ENCODE data around the gene MRPL19.
"Not testable (repeated sequence)": the region's sequence is repeated elsewhere in the genome, so short reads cannot be mapped to it uniquely, and the experiment has no call there.

MRPL19 gene

DNA sequence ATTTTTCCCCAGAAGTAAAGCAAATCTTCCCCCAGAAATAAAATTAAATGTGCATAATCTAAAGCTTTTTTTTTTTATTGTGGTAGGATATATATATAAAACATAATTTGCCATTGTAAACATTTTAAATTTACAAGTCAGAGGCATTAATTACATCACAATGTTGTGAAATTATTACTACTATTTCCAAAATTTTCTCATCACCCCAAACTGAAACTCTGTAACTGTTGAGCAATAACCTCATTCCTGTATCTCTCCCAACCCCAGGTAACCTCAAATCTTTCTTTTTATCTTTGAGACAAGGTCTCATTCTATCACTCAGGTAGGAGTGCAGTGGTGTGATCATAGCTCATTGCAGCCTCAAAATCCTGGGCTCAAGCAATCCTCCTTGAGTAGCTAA, 11.2 kb downstream of the MRPL19 start:
- H3K27me3 Mint-ChIP-seq: no peaks in the 10 kb centered on the region
- H3K4me1 Mint-ChIP-seq: peaks cover 2 to 20% of the 10 kb centered on the region in 2 donors

DNA sequence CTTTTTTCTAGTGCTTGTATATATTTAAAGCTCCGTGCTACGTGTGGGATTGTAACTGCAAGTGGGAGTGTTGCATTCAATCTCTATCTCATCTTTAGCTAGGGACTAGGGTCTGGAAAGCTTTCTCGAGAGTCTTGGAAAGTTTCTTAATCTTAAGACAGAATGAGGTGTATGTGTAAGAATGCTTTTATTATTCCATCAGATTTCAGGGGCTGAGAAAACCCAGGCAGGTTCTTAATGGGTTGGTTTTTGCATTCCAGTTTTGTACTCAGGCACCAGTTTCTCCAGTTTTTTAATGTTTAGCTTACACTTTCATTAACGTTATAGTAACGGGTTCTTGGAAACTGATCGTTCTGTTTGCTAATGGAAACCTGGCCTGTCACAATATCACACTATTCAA, 20.3 kb downstream of the MRPL19 start:
- no peak overlapping the region for H3K4me3 Mint-ChIP-seq
- H3K9me3 Mint-ChIP-seq: no peaks in the 10 kb centered on the region
- H3K36me3 Mint-ChIP-seq: peaks cover 17 to 31% of the 10 kb centered on the region in 2 donors
- no peak for ATAC-seq (replicated peaks)
- no peak for DNase-seq
- H3K27ac Mint-ChIP-seq: no peak overlapping the region
- no peaks in the 10 kb centered on the region for H3K4me1 Mint-ChIP-seq
- H3K27me3 Mint-ChIP-seq: no peaks in the 10 kb centered on the region

More for the DNA sequence above, 11.2 kb downstream of the MRPL19 start:
- Mint-ChIP-seq H3K4me3 (no peak overlapping the region), H3K9me3 (peaks cover 10 to 19% of the 10 kb centered on the region in 2 donors), H3K27ac (no peak overlapping the region), H3K36me3 (peaks cover 58 to 80% of the 10 kb centered on the region in 2 donors)
- DNase-seq: no peak
- no peak for ATAC-seq (replicated peaks)

DNA sequence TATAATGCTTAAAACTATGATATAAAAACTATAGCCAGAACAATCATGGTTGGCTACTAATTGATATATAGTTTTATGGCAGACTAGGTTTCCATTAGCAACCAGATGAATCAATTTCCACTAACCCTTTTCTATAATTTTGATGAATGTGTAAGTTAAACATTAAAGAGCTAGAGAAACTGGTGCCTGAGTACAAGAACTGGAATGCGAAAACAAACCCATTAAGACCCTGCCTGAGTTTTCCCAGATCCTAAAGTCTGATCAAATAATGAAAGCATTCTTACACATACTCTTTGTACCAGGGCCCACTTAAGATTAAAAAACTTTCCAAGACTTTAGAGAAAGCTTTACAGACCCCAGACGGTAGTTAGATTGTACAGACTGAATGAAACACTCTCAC, 21.3 kb downstream of the MRPL19 start:
- Mint-ChIP-seq H3K4me3 (no peak overlapping the region), H3K9me3 (no peaks in the 10 kb centered on the region), H3K36me3 (peaks cover 17 to 36% of the 10 kb centered on the region in 2 donors), H3K27ac (no peak overlapping the region), H3K27me3 (no peaks in the 10 kb centered on the region), H3K4me1 (no peaks in the 10 kb centered on the region)
- DNase-seq (no peak), ATAC-seq (replicated peaks) (no peak)

DNA sequence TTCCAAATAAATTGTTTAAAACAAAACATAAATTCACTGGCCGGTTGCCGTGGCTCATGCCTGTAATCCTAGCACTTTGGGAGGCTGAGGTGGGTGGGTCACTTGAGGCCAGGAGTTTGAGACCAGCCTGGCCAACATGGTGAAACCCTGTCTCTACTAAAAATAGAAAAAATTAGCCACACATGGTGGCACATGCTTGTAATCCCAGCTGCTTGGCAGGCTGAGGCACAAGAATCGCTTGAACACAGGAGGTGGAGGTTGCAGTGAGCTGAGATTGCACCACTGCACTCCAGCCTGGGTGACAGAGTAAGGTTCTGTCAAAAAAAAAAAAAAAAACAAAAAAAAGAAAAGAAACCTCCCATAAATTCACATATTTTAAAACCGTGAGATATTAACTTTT, 28.8 kb downstream of the MRPL19 start:
- not testable (repeated sequence) for ATAC-seq (replicated peaks); H3K27me3 Mint-ChIP-seq; DNase-seq; H3K4me3 Mint-ChIP-seq; H3K27ac Mint-ChIP-seq; H3K9me3 Mint-ChIP-seq
- H3K4me1 Mint-ChIP-seq: peaks cover 9 to 12% of the 10 kb centered on the region in 2 donors
- peaks cover 31 to 39% of the 10 kb centered on the region in 2 donors for H3K36me3 Mint-ChIP-seq

DNA sequence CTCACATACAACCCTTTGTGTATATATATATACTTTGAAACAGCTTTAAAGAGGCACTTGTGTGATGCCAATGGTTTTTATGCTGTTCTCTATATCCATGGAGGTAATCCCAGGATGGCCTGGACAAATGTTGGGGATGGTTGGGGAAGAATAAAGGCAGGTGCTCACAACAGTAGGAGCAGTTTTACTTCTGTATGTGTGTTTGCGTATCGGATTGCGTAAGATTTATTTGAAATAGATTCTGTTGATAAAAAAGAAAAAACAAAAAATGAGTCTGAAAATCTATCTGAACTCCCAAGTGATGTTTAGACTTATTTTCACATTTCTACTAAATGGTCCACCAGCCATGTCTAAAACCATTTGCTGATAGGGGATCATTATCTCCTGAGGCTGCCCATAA, 29.3 kb downstream of the MRPL19 start:
- peaks cover 9 to 12% of the 10 kb centered on the region in 2 donors for H3K4me1 Mint-ChIP-seq
- H3K27me3 Mint-ChIP-seq: no peaks in the 10 kb centered on the region
- H3K4me3 Mint-ChIP-seq: no peak overlapping the region
- no peaks in the 10 kb centered on the region for H3K9me3 Mint-ChIP-seq
- no peak for ATAC-seq (replicated peaks)
- DNase-seq: no peak
- H3K36me3 Mint-ChIP-seq: peaks cover 27 to 39% of the 10 kb centered on the region in 2 donors
- H3K27ac Mint-ChIP-seq: no peak overlapping the region

DNA sequence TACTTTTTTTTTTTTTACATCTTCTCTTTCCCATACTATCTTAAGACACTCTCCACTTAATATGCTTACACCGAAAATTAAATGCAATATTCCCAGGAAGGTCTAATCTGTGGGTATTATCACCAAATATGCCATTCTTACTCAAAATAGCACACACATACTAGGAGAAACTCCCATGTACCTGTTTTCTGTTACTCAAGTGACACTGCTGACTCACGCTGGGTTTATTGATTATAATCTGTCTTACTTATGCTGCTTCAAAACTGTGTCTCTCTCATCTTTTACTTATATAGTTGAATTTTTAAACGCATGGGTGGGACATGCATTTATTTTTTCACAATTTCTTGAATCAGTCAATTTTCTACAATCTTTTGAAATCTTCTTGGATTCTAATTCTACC, 29.9 kb downstream of the MRPL19 start:
- peaks cover 9 to 12% of the 10 kb centered on the region in 2 donors for H3K4me1 Mint-ChIP-seq
- H3K36me3 Mint-ChIP-seq: peaks cover 22 to 37% of the 10 kb centered on the region in 2 donors
- no peak for DNase-seq
- ATAC-seq (replicated peaks): no peak
- no peaks in the 10 kb centered on the region for H3K27me3 Mint-ChIP-seq
- no peak overlapping the region for H3K4me3 Mint-ChIP-seq
- H3K9me3 Mint-ChIP-seq: no peaks in the 10 kb centered on the region
- no peak overlapping the region for H3K27ac Mint-ChIP-seq

DNA sequence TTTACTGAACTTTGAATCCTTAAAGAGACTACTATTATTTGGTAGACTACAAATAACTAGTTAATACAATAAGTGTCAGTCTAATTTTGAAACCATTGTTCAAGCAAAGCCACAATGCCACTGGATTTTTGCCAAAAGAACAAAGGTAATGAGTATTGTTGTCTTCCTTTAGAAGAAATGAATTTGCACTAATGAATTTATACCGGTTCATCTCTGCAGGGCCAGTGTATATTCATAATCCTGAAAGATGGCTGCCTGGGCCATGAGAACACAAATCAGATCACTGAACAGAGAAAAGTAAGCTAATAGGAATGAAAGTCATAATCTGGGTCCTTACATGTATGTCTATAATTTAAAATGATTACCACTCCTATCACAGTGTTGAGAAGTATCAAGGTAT, 33.0 kb downstream of the MRPL19 start:
- no peak overlapping the region for H3K27ac Mint-ChIP-seq
- ATAC-seq (replicated peaks) (no peak), DNase-seq (no peak)
- no peaks in the 10 kb centered on the region for H3K9me3 Mint-ChIP-seq
- no peak overlapping the region for H3K4me3 Mint-ChIP-seq
- H3K4me1 Mint-ChIP-seq: peaks cover 9 to 12% of the 10 kb centered on the region in 2 donors
- H3K27me3 Mint-ChIP-seq: no peaks in the 10 kb centered on the region
- peaks cover 28 to 42% of the 10 kb centered on the region in 2 donors for H3K36me3 Mint-ChIP-seq

DNA sequence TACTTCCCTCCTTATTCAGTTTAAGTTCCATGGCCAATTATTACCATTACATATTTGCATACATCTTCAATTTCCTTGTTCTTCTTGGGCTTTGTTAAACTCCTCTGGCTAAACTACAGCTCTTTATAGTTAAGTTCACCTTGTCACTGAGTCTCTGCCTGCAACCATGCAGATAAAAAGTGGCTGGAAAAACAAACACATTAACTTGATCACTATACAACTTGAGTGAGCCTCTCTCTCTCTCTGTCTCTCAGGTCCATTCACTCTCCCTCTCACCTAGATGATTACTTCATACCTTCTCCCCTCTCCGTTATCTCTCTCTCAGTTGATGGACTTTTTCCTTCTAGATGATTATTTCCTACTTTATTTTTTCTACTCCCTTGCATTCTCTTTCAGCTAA, 33.8 kb downstream of the MRPL19 start:
- Mint-ChIP-seq H3K27ac (no peak overlapping the region), H3K36me3 (peaks cover 34 to 50% of the 10 kb centered on the region in 2 donors)

DNA sequence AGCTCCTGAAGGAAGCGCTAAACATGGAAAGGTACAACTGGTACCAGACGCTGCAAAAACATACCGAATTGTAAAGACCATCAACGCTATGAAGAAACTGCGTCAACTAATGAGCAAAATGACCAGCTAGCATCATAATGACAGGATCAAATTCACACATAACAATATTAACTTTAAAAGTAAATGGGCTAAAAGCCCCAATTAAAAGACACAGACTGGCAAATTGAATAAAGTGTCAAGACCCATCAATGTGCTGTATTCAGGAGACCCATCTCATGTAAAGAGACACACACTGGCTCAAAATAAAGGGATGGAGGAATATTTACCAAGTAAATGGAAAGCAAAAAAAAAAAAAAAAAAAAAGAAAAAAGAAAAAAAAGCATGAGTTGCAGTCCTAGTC, 36.8 kb downstream of the MRPL19 start:
- DNase-seq; H3K4me3 Mint-ChIP-seq; H3K9me3 Mint-ChIP-seq; ATAC-seq (replicated peaks); H3K27ac Mint-ChIP-seq; H3K27me3 Mint-ChIP-seq: not testable (repeated sequence)
- Mint-ChIP-seq H3K36me3 (peaks cover 39 to 59% of the 10 kb centered on the region in 2 donors), H3K4me1 (peaks cover 6 to 10% of the 10 kb centered on the region in 2 donors)

More for the DNA sequence above, 33.8 kb downstream of the MRPL19 start:
- Mint-ChIP-seq H3K27me3 (no peaks in the 10 kb centered on the region), H3K4me3 (no peak overlapping the region), H3K4me1 (peaks cover 9 to 12% of the 10 kb centered on the region in 2 donors), H3K9me3 (no peaks in the 10 kb centered on the region)
- ATAC-seq (replicated peaks) (no peak), DNase-seq (no peak)

DNA sequence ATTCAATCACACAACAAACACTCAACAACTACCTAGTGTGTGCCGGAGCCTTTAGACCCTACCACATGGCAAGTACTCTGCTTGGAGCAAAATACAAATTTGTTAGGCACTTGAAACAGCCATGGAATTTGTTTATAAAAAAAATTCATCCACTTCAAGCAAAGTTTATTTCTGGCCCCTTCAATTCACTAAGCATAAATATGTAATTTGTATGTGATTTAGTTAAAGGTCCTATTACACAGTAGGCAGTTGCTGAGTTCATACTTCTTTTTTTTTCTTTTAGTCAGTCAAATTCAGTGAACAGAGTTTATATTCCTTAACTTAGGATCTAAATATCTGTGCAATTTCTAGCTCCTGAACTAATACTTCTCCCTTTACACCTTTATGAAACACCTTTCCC, 41.6 kb downstream of the MRPL19 start:
- Mint-ChIP-seq H3K36me3 (peaks cover 39 to 54% of the 10 kb centered on the region in 2 donors), H3K27me3 (no peaks in the 10 kb centered on the region), H3K4me3 (no peak overlapping the region), H3K4me1 (no peaks in the 10 kb centered on the region), H3K9me3 (no peaks in the 10 kb centered on the region), H3K27ac (no peak overlapping the region)
- DNase-seq: no peak
- no peak for ATAC-seq (replicated peaks)

DNA sequence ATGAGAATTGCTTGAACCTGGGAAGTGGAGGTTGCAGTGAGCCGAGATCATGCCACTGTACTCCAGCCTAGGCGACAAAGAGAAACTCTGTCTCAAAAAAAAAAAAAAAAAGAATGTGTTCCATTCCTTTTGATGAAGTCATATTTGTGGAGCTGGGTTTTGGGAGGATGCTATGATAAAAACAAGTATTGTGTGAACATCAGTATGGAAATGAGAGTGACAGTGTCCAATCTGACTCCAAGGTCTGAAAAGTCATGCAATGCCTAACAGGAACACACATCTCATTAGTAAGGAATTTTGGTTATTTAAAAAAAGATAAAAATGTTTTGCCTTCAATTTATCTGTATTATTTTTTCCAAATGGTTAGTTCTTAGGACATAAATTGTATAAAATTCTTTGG, 52.3 kb downstream of the MRPL19 start:
- no peak overlapping the region for H3K4me3 Mint-ChIP-seq
- H3K27ac Mint-ChIP-seq: no peak overlapping the region
- ATAC-seq (replicated peaks) (no peak), DNase-seq (no peak)
- H3K27me3 Mint-ChIP-seq: no peaks in the 10 kb centered on the region
- H3K4me1 Mint-ChIP-seq: peaks cover 0 to 3% of the 10 kb centered on the region in 2 donors
- H3K36me3 Mint-ChIP-seq: peaks cover 39 to 48% of the 10 kb centered on the region in 2 donors
- peaks cover 1 to 4% of the 10 kb centered on the region in 2 donors for H3K9me3 Mint-ChIP-seq

DNA sequence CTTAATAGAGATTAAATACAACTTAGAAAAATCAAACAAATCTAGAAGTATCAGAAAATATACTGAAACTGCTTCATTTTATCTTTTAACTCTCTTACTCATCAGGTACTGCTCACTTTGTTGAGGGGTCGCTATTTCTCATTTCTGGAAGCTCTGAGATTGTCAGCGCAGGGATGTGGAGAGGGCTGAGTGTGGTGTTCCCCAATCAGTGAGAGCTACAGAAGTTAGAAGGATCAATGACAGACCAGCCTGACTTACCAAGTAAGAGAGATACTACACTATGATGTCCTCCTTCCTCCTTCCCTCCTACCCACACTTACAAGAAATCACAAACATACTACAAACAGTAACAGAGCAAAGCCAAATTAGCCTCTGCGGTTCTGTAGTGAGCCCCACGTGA, 56.0 kb downstream of the MRPL19 start:
- ATAC-seq (replicated peaks): no peak
- H3K27me3 Mint-ChIP-seq: no peaks in the 10 kb centered on the region

DNA sequence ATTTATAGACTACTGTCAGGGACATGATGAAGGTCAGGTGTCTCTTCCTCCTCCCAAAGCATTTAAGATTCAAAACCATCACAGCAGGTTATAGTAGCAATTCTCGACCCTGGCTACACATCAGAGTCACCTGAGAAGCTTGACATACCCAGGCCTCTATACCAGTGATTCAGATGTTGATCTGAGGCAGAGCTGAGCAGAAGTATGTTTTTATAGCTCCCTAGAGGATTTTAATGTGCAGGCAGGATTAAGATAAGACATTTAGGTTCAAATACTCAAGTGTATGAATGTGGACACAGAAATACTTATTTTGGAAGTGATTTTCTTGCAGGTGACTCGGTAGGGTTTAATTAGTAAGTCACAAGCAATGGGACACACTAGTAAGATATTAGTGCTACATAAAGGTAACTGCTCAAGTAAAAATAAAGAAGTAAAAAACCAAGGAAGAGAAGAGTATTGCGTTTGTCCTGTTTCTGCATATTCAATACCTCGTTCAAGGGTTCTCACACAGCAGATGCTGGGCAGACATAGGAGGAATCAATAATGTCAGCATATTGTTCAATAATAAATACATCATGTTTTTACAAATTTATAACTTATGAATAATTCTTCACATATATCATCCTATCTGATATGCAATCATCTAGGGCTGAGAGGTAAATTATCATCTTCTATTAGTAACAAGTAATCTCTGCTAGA, 57.2 kb downstream of the MRPL19 start:
- no peak overlapping the region for H3K27ac Mint-ChIP-seq
- no peak overlapping the region for H3K4me3 Mint-ChIP-seq
- ATAC-seq (replicated peaks): no peak
- DNase-seq: no peak
- no peaks in the 10 kb centered on the region for H3K9me3 Mint-ChIP-seq
- H3K27me3 Mint-ChIP-seq: no peaks in the 10 kb centered on the region
- peaks cover 7 to 16% of the 10 kb centered on the region in 2 donors for H3K4me1 Mint-ChIP-seq
- peaks cover 41 to 46% of the 10 kb centered on the region in 2 donors for H3K36me3 Mint-ChIP-seq

More for the DNA sequence above, 56.0 kb downstream of the MRPL19 start:
- H3K4me1 Mint-ChIP-seq: peaks cover 5 to 8% of the 10 kb centered on the region in 2 donors
- H3K4me3 Mint-ChIP-seq: no peak overlapping the region
- H3K27ac Mint-ChIP-seq: no peak overlapping the region
- peaks cover 47 to 56% of the 10 kb centered on the region in 2 donors for H3K36me3 Mint-ChIP-seq
- no peak for DNase-seq
- H3K9me3 Mint-ChIP-seq: peaks cover under 1 to 4% of the 10 kb centered on the region in 2 donors

DNA sequence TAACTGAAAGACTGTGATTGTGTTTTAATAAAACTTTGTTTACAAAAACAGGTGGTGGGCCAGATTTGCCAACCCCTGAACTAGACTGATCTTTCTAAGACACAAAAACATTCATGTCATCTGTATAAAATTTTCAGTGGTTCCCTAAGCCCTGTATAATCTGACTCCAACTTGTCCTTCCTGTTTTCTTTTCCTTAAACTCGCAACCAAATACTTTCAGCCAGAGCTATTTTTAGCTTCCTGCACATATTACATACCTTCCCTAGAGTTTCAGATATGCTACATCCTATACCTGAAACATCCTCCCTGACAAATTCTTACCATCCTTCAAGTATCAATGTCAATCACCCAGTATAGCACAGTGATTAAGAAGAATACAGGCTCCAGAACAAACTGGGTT, 59.3 kb downstream of the MRPL19 start:
- H3K27me3 Mint-ChIP-seq: no peaks in the 10 kb centered on the region
- no peak overlapping the region for H3K27ac Mint-ChIP-seq
- no peaks in the 10 kb centered on the region for H3K9me3 Mint-ChIP-seq
- DNase-seq (no peak), ATAC-seq (replicated peaks) (no peak)
- H3K4me3 Mint-ChIP-seq: no peak overlapping the region
- peaks cover 26 to 38% of the 10 kb centered on the region in 2 donors for H3K36me3 Mint-ChIP-seq
- peaks cover 11 to 27% of the 10 kb centered on the region in 2 donors for H3K4me1 Mint-ChIP-seq

DNA sequence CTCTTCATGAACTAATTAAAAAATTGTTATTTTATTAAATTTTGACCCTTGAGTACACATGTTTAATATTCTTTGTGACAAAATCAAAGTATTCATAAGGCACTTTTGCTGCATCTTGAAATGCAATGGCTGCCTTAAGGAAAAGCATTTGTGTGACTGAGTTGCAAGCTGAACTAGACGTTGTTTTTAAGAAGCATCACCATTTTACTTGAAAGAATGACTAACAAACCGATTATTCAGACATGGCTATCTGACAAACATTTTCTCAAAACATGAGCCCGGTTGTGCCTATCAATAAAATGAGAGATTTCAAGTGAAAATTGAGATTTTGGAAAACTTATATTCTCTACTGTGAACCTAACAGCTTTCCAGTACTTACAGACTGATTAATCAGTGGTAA, 61.3 kb downstream of the MRPL19 start:
- Mint-ChIP-seq H3K4me3 (no peak overlapping the region), H3K9me3 (peaks cover 0 to 5% of the 10 kb centered on the region in 2 donors), H3K36me3 (peaks cover 19 to 28% of the 10 kb centered on the region in 2 donors), H3K4me1 (peaks cover 11 to 37% of the 10 kb centered on the region in 2 donors), H3K27ac (no peak overlapping the region), H3K27me3 (no peaks in the 10 kb centered on the region)
- no peak for DNase-seq
- ATAC-seq (replicated peaks): no peak
